GM12864 (cell line): ENCODE measurements around the gene RALY.

Source experiments
- DNase-seq: peaks from one replicate; pipeline ENCODE4 v3.0.0-alpha.2; 2011; ENCODE audit warnings: low read depth
- H3K4me3 ChIP-seq: 2 replicates; pipeline ENCODE4 v1.5.1; 2011; ENCODE audit warnings: mild to moderate bottlenecking, low read depth, low read length, control low read depth
- TF ChIP-seq, protein P1 (sequence below): IDR thresholded peaks from 2 replicates; pipeline ENCODE4 v1.5.1; 2011; ENCODE audit warnings: low read depth, mild to moderate bottlenecking, moderate library complexity, low read length, control low read depth, inconsistent platforms; ENCODE audit errors: missing control alignments

RALY gene

DNA sequence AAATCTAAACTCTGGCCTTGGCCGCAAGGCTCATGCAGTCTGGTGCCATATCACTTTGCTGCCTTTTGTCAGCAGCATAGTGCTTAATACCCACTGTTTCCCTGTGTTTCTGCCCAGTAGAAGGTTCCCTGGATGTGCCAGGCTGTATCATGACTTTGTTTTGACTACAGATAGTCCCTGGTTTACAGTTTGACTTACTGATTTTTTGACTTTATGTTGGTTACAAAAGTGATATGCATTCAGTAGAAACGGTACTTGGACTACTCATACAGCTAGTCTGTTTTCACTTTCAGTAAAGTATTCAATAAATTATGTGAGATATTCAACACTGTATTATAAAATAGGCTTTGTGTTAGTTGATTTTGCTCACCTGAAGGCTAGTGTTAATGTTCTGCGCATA lies 19.0 kb downstream of the RALY start:
- TF ChIP-seq, protein P1, sequence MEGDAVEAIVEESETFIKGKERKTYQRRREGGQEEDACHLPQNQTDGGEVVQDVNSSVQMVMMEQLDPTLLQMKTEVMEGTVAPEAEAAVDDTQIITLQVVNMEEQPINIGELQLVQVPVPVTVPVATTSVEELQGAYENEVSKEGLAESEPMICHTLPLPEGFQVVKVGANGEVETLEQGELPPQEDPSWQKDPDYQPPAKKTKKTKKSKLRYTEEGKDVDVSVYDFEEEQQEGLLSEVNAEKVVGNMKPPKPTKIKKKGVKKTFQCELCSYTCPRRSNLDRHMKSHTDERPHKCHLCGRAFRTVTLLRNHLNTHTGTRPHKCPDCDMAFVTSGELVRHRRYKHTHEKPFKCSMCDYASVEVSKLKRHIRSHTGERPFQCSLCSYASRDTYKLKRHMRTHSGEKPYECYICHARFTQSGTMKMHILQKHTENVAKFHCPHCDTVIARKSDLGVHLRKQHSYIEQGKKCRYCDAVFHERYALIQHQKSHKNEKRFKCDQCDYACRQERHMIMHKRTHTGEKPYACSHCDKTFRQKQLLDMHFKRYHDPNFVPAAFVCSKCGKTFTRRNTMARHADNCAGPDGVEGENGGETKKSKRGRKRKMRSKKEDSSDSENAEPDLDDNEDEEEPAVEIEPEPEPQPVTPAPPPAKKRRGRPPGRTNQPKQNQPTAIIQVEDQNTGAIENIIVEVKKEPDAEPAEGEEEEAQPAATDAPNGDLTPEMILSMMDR = no peak
- DNase-seq = no peak
- H3K4me3 ChIP-seq = no peak overlapping the region

DNA sequence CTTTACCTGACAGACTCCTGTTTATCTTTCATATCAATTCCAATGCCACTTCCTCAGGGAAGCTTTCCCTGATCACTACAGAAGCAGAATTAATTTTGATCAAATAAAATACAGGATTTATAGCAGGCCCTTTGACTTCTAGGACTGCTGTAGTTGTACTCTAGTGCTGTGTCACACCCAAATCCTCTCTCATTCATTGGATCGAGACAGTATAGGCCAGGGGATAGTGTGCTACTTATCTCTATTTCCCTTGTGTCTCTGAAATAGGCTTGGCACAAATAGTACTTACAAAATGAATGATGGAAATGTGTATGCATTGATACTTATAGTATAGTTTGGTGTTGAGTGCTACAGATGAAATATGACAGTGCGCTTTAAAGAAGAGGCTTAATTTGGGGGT lies 19.8 kb downstream of the RALY start:
- DNase-seq = no peak
- no peak overlapping the region for H3K4me3 ChIP-seq
- TF ChIP-seq, protein P1 = no peak

DNA sequence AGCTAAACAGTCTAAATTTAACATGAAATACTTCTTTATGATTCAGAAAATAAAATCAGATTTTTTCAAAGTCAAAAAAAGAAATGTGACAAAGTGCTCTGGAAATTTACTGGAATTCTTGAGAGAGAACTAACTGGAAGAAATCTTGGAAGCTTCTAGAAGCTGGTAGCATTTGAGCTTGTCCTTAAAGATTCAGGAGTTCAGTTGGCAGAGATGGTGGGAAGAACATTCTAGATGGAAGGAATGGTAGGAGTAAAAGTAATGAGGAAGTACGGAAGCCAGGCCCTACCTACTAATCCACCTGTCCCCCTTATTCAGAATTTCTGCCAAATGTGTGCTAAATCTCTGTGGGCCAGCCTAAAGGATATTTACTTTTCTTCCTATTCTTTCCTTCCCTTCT lies 21.2 kb downstream of the RALY start:
- TF ChIP-seq, protein P1 = no peak
- no peak overlapping the region for H3K4me3 ChIP-seq
- DNase-seq = no peak

DNA sequence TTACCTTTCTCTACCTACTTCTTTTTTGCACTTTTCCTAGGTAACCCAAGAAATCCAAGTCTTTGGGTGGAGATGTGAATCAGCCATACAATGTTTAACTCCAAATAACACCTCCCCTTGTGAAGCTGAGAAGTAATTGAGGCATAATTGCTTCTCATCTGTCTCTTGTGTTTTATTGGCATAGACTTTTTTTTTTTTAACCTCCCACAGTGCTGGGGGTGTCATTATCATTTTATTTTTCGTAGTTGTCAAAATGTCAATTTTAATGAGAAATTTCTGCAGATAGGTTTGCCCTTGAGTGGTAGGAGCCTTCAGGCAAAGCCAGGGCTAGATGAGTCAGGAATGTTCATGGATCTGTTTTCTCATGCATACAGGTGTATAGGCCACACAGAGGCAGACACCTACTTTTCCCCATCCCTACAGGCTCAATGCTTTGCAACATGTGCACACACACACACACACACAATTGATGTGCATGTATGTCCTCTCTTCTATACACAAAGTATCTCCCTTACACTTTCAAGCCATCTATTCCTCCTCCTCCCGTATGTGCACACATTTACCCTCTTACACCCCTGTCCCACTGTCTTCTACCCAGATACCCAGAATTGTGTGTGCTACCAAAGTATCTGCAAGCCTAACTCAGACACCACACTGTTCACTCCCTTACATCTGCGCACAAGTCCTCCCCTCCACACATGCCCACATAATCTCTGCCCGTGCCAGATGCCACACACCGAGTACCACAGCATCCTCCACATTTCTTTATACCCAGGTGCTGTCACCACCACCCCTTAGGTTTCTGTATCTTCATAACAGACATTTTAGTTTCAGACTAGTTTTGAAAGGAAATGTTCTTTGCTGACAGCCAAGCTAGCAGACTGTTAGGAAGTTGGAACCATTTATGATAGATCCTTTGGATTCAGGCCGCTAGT lies 22.0 kb downstream of the RALY start:
- DNase-seq = no peak
- TF ChIP-seq, protein P1 = no peak
- no peak overlapping the region for H3K4me3 ChIP-seq

DNA sequence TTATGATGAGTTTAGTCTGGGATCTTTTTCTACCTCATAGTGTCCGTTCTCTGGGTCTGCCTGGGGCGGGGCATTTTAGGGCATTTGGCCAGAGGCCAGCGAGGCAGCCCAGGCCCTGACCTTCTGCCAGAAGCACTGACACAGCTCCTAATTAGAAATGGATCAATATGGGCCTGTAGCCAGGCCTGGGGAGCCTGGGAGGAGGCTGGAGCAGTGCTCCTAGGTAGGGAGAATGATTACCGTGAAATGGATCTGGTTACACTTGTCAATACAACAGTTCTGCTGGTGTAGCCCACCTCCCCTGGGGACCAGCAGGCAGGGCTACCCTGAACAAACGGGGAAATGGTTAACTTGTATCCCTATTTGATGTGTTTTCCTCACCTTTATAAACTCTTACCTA lies 23.0 kb downstream of the RALY start:
- TF ChIP-seq, protein P1 = no peak
- DNase-seq = no peak
- no peak overlapping the region for H3K4me3 ChIP-seq

DNA sequence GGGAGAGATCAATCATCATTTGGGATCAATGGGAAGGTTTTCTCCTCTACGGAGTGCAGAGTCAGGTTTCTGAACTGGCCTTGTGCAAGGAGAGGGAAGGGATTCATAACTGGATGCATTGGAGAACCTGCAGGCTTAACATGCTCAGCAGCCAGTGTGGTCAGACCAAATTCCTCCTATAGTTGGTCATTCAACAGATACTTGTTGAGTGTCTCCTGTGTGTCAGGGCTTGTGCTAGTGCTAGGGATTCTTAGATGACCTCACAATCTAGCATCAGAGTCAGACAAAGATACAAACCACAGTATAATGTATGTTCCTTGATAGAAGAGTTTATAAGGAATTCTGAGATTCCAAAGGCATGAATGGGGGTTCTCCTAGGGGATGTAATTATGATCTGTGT lies 23.9 kb downstream of the RALY start:
- TF ChIP-seq, protein P1 = no peak
- no peak overlapping the region for H3K4me3 ChIP-seq
- no peak for DNase-seq

DNA sequence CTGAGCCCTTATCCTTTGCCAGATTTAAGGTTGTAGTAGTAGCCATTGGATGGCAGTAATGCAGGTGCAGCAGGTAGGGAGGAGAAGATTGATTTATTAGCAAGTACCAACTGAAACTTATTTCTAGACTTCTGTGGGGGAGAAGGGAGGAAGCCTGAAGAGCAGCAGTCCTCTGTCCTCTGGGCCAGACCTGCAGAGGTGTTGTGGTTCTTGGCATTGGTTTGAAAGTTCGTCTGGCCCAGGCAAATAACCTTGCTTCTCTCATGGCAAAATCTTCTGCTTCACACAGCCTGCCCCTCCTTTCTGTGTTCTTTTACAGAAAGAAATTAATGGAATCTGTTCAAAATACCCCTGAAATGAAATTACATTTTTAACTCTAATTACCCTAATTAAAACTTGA lies 24.5 kb downstream of the RALY start:
- TF ChIP-seq, protein P1 = no peak
- H3K4me3 ChIP-seq = no peak overlapping the region
- DNase-seq = no peak
